Stromal cell of bone marrow (primary cell): ENCODE measurements around the gene SLC25A21.

Experiments used
- DNase-seq: peaks from one replicate; pipeline ENCODE4 v3.0.0-alpha.2; 2012; ENCODE audit warnings: low read depth

Gene SLC25A21

DNA sequence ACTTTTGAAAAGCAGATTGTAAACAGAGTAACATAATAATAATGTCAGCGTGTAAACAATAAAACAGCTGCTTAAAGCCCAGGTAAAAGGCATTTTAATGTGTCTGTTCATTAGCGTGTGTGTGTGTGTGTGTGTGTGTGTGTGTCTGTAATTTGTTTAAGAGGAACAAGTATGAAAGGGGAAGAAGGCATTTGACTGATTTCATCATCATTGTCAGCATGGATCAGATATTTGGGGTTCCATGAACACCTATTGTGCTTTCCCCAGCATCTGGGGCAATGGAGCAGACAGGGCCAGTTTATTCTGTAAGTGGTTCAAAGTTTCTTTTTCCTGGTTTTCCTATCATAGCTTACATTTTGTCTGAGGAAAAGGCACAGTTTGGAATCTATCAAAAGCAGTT is 28.9 kb downstream of the SLC25A21 start:
- DNase-seq, result no peak

GRCh38 chr14:37142835-37143401 is 29.5 kb downstream of the SLC25A21 start:
- no peak for DNase-seq

DNA sequence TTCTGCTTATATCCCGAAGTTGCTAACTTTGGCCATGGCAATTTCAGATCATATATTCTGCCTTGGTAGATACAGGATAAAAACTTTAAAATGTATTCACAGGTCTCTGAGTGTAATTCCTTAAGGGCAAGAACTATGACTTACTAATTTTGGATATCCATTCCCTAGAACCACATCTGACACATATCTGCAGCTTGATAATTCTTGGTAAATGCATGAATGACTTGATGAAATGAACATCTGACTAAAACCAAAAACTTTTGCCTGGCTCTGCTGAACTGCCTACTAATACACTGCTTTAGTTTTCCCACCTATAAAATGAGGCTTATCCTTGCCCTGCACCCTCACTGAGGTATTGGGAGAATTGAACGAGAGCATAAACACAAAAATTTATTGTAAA is 32.2 kb downstream of the SLC25A21 start:
- no peak for DNase-seq

DNA sequence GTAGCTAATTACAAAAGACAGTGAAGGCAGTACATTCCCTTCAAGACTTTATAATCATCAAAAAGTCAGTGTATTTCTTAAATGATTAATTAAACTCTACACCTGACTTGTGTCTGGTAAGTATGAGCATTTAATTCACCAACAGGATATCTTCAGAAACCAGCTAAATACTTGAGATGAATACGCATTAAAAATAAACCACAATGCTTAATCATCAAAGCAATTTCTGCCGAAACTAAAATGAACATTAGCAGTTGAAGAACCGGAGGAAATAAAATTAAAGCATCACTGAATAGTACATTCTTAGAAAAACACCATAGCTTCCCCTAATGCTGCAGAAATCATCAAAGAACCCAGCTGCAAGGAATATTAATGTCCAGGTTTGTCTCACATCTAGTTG is 32.7 kb downstream of the SLC25A21 start:
- DNase-seq, result no peak

GRCh38 chr14:37138898-37139297 is 33.5 kb downstream of the SLC25A21 start:
- no peak for DNase-seq

- no peak for DNase-seq
These were observed 39.0 kb downstream of the SLC25A21 start for GRCh38 chr14:37133284-37133913.

- no peak for DNase-seq
These were observed 41.2 kb downstream of the SLC25A21 start for GRCh38 chr14:37131205-37131604.

DNA sequence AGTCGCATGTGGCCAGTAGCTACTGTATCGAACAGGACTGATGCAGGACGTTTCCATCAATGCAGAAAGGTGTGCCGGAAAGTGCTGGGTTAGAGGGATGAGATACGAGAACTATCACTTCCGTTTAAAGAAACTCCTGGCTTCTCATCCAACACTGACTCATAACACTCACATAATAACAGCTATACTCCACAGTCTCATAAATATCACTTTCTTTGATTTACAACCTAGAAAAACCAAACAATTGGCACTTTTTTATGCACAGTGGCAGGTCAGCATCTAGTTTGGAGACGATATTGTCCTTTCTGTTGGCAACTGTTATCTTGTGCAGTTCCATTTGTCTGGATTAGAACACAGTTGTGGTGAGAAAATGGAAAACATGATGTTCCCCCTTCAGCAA is 43.4 kb downstream of the SLC25A21 start:
- no peak for DNase-seq

- DNase-seq, result no peak
These were observed 47.8 kb downstream of the SLC25A21 start for GRCh38 chr14:37124614-37125013.

DNA sequence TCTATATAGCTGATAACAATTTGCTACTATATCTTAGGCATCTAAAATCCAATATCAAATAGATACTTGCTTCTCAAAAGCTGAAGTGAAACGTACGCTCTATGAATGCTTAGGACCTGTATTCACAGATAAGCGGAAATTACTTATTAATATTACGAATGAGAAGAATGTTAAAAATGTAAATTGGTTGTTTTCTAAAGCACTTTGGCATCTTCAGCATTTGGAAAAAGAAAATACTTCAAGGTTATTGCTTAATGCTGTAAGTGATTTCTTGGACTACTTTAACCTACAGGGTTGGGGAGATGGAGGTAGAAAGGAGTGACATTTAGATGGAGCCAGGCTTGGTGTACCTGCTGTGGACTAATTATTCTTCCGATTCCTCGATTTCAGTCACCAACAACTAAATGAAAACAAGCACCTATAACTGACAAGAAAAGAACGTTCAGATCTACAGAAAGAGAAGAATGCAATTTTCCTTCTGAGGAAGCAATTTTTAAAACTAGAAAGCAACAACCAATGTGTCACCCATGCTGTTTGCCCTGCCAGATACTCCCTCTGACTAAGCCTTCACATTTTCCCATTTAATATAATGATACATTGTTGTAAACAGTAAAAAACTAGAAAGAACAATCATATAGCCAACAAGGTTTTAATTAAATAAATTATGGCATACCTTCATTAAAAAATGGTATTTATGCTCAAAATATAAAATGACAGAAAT is 49.3 kb downstream of the SLC25A21 start:
- no peak for DNase-seq

DNA sequence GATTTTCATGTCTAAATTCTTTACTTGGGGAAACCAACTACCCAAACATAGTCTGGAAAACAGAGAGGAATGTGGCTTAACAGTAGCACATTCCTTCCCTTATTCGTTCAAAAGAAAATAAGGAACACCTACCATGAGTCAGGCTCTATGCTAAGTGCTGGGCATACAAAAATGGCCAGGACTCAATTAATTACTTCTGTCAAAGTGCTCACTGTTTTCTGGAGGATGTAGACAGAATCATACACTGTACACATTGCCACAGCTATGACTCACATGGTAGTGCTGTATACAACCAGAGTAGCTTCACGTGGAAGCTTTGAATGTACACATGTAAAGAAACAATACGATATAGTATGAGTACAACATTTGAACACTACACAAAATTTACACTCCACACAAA is 50.1 kb downstream of the SLC25A21 start:
- no peak for DNase-seq

GRCh38 chr14:37118673-37119366 is 53.6 kb downstream of the SLC25A21 start:
- no peak for DNase-seq

- DNase-seq, result peak; percentile 52
These were observed 55.2 kb downstream of the SLC25A21 start for GRCh38 chr14:37116933-37117849.

- DNase-seq, result no peak
These were observed 57.0 kb downstream of the SLC25A21 start for GRCh38 chr14:37115406-37115805.

DNA sequence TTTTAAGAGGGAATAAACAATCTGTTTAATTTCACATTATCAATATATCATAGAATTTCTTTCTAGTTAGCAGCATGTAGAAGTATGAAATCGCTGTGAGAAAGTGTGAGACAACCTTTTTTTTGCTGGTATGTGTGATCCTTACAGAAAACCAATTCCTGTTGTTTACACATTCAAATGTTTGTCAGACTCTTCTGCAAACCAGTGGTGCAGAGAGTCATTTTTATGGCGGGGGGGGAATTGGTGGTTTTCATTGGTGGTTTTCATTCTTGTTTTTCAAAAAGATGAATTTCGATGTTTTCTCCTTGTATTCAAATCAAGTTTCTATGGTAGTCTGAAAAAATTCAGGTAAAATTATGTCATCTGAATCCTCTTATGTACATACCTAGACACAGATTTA is 57.8 kb downstream of the SLC25A21 start:
- no peak for DNase-seq

- DNase-seq, result no peak
These were observed 58.4 kb downstream of the SLC25A21 start for GRCh38 chr14:37114002-37114401.

DNA sequence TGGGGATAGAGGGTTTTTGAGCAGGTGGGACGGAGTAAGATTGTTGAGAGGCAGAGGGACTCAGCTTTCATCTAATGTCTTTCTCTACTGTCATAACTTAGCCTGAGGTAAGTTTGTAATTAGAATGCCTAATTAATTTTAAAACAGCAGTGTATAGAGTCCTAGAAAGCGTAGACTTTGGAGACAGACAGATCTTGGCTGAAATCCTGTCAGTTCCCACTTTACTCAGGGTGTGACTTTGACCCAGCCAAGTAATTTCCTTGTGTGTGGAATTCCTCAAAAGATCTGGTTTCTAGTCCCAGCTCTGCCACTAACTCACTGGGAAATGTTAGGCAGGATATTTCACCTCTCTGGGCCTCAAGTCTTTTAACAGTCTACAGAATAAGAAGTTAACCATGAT is 74.3 kb downstream of the SLC25A21 start:
- DNase-seq, result no peak

- DNase-seq, result no peak
These were observed 77.9 kb downstream of the SLC25A21 start for GRCh38 chr14:37094502-37094901.

DNA sequence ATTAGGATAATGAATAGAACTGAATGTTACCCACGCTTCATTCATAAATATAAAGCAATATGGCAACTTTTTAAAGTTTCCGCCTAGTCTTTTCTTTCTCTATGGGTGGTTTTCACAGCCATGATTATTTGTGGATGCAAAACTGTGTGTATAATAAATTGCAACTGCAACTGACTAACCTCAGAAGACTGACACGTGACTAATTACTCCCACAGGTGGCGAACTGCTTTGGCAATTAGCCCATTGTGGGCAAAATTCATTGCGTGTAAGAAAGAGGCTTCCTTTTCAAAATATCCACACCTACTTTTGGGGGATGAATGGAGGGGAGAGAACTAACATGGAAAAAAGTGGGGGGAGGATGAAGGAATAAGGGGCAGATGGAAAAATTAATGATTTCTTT is 79.0 kb downstream of the SLC25A21 start:
- no peak for DNase-seq

DNA sequence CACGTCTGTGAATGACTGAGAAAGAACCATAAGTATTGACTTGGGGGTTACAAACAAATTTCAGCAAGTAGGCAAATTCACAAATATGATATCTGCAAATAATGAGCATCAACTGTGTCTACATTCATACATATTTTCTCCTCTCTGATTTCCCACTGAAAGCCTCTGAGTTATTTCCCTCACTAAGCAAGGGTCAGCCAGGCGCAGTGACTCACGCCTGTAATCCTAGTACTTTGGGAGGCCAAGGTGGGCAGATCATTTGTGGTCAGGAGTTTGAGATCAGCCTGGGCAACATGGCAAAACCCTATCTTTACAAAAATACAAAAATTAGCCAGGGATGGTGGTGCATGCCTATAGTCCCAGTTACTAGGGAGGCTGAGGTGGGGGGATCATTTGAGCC is 80.8 kb downstream of the SLC25A21 start:
- DNase-seq, result no peak

- no peak for DNase-seq
These were observed 82.4 kb downstream of the SLC25A21 start for GRCh38 chr14:37090026-37090425.

GRCh38 chr14:37089410-37089809 is 83.0 kb downstream of the SLC25A21 start:
- DNase-seq, result no peak
